ENCODE measurements around the gene C2orf76.

DNA sequence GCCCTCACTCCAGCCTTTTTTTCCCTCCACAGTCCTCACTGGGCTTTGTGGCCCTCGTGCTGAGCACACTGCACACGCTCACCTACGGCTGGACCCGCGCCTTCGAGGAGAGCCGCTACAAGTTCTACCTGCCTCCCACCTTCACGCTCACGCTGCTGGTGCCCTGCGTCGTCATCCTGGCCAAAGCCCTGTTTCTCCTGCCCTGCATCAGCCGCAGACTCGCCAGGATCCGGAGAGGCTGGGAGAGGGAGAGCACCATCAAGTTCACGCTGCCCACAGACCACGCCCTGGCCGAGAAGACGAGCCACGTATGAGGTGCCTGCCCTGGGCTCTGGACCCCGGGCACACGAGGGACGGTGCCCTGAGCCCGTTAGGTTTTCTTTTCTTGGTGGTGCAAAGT, 103.6 kb downstream of the C2orf76 start:
- TF ChIP-seq, protein P1, sequence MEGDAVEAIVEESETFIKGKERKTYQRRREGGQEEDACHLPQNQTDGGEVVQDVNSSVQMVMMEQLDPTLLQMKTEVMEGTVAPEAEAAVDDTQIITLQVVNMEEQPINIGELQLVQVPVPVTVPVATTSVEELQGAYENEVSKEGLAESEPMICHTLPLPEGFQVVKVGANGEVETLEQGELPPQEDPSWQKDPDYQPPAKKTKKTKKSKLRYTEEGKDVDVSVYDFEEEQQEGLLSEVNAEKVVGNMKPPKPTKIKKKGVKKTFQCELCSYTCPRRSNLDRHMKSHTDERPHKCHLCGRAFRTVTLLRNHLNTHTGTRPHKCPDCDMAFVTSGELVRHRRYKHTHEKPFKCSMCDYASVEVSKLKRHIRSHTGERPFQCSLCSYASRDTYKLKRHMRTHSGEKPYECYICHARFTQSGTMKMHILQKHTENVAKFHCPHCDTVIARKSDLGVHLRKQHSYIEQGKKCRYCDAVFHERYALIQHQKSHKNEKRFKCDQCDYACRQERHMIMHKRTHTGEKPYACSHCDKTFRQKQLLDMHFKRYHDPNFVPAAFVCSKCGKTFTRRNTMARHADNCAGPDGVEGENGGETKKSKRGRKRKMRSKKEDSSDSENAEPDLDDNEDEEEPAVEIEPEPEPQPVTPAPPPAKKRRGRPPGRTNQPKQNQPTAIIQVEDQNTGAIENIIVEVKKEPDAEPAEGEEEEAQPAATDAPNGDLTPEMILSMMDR (IDR thresholded peaks at IDR 0.05) = no peak
- no peak for TF ChIP-seq EZH2 (IDR thresholded peaks at IDR 0.05; ENCODE audit: borderline replicate concordance, insufficient read depth, low read depth, low read length, poor library complexity, severe bottlenecking)
